Stimulated activated CD4-positive, alpha-beta T cell treated with anti-CD3 and anti-CD28 coated beads, Interleukin-2, amount 100 ng/mL, for 4 hours (primary cell): ENCODE measurements around the gene KRT81.
"Not testable (repeated sequence)": the region's sequence is repeated elsewhere in the genome, so short reads cannot be mapped to it uniquely, and the experiment has no call there.

Experiments used
- DNase-seq: peaks from one replicate; pipeline ENCODE4 v3.0.0-alpha.2; 2020; ENCODE audit warnings: low read depth

KRT81 gene

GRCh38 chr12:52317468-52318052 is 26.2 kb upstream of the KRT81 start:
- no peak for DNase-seq

DNA sequence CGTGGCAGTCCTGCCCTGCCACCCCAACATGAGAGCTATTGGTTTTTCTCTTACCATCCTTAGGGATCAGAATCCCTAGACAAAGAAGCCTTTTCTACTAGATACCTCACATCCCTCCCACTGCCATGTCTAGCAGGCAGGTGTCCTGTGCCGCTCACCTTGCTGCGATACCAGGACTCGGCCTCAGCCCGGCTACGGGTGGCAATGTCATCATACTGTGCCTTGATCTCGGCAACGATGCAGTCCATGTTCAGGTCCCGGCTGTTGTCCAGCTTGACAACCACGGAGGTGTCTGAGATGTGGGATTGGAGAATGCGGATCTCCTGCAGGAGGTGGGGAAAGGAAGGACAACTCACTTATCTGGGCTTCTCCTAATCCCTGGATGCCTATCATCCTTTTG is 25.4 kb upstream of the KRT81 start:
- no peak for DNase-seq

DNA sequence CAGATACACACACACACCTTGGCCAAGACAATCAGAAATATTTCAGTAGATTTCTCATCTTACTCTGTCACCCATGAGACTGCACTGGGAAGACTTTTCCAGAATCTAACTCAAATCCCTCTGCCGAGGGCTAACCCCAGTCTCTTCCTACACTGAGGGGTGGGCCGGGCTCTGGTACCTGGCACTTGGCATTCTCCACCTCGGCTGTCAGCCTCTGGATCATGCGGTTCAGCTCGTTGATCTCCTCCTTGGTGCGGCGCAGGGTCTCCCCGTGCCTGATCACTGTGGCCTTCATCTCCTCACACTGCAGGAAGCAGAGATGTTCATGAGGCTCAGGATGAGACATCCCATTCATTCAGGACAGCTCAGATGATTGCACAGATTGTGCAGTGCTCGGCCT is 25.0 kb upstream of the KRT81 start:
- no peak for DNase-seq

GRCh38 chr12:52315721-52316120 is 24.4 kb upstream of the KRT81 start:
- not testable (repeated sequence) for DNase-seq

GRCh38 chr12:52314511-52314910 is 23.2 kb upstream of the KRT81 start:
- DNase-seq = no peak

- DNase-seq = no peak
Observed at GRCh38 chr12:52313926-52314325, 22.6 kb upstream of the KRT81 start.

DNA sequence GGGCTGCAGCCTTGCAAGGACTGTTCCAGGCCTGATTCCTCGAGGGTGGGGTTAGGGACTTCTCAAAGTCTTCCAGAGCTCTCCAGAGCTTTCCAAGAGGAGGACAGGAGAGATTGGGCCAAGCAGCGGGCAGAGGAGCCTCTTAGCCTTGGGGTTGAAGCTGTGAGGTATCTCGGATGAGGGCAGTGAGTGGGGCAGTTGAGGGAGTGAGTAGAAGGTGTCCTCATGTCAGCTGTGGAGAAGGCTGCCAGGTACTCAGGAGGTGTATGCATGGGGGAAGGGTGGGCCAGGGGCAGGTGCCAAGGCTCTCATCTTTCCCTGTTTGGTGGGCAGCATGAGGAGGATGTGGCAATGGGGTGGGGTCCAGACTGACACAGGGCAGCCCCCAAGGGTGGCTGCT is 22.1 kb upstream of the KRT81 start:
- no peak for DNase-seq

DNA sequence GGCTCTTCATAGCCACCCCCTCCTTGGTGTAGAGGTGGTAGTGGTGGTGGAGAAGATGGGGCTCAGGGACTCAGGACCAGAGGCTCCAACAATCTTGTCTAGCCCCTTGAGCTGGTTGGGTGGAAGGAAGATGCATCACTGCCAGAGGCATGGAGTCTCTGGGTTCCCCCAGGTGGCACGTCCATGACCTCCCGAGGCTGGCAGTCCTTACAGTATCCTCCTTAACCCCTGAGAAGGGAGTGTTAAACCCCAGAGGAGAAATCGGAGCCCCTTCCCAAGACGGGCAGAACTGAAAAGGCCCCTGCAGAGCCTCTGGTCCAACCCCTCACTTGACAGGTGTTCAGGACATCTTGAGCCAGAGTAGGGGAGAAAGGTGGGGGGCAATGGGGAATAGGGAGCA is 20.8 kb upstream of the KRT81 start:
- DNase-seq = no peak

DNA sequence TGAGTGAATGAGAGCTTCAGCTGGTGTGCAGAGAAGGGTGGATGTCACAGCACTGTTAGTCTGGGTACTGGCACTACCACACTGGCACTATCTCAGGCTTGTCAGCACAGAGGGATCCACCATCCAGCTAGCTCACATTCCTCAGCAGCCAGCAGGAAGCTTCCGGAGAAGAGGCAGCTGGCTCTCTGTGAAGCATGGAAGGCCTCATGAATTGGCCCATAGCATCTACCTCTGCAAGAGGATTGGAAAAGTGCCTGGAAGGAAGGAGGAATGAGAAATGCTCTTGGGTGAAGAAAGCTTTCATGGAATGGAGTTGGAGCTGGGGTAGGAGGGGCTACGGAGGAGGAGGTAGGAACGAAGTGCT is 19.9 kb upstream of the KRT81 start:
- DNase-seq = no peak

- DNase-seq = no peak
Observed at GRCh38 chr12:52310622-52311284, 19.4 kb upstream of the KRT81 start.

- no peak for DNase-seq
Observed at GRCh38 chr12:52308806-52309425, 17.6 kb upstream of the KRT81 start.

DNA sequence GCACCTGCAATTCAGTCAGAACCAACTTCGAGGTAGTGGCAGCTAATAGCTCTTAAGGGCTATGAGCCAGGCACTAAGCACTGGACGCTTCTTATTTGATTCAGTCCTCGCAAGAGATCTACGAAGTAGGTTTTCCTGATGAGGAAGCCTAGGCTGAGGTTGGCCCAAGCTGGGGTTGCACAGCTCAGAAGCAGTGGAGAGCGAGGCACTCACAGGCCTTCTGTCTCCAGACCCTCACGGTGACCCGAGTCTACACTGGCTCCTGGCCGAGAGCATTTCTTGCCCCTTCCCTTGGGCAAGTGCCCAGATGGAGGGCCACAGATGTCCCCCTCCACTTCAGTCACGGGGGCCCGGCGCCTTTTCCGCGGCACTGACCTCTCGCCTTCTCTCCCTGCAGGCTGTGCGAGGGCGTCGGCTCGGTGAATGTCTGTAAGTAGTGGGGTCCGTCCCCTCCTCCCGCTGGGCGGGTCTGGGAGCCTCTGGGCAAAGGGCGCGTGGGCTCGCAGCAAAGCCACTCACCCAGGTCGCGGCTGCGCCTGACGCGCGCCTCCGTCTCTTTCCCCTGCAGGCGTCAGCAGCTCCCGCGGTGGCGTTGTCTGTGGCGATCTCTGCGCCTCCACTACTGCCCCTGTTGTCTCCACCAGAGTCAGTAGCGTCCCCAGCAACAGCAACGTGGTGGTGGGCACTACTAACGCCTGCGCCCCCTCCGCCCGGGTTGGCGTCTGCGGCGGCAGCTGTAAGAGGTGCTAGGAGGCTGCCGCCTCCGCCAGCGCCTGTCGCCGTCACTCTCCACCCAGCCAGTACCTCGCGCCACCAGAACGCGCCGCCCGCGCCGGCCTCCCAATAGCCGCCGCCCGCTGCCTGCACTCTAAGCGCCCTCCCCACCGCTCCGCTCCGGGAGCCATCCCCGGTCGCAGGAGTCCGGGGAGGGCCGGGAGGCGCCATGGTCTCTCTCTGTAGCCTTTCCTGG is 16.8 kb upstream of the KRT81 start:
- DNase-seq = peak; percentile 5

- DNase-seq = no peak
Observed at GRCh38 chr12:52306731-52307130, 15.4 kb upstream of the KRT81 start.

DNA sequence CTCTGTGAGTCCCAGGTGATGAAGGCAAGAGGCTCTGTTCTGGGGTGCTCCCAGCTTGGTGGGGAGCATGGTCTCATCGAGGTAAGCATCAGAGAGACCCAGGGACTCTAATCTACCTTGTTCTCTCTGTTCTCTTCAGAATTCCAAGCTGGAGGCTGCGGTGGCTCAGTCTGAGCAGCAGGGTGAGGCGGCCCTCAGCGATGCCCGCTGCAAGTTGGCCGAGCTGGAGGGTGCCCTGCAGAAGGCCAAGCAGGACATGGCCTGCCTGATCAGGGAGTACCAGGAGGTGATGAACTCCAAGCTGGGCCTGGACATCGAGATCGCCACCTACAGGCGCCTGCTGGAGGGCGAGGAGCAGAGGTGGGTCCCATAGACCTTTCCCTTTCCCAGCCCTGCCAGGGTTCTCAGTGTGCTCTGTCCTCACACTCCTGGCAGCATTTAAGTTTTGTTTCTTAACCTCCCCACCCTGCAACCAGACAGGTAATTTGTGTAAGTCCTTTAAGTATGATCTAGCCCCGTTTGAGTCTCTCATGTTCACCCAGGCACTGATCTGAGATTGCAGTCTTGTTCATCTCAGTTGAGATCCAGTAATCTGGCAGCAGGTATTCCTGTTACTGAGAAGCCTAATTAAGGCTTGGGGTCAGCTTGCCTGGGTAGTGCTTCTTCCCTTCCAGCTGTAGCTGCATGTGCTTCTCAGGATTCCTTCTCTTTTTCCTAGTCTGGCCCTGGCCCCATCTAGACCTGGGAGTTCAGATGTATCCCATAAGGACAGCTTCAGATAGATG is 14.8 kb upstream of the KRT81 start:
- DNase-seq = no peak

DNA sequence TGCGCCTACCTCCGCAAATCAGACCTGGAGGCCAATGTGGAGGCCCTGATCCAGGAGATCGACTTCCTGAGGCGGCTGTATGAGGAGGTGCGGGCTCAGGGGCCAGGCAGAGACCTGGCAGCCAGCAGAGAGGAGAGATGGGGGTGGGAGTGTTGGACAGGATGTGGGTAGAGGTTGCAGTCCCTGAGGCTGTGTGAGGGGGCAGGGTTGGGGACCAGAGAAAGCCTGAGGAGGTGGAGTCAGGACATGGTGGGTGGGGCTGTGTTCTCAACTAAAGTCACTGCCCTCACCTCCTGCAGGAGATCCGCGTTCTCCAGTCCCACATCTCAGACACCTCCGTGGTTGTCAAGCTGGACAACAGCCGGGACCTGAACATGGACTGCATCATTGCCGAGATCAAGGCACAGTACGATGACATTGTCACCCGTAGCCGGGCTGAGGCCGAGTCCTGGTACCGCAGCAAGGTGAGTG is 13.6 kb upstream of the KRT81 start:
- not testable (repeated sequence) for DNase-seq

GRCh38 chr12:52302242-52302914 is 11.0 kb upstream of the KRT81 start:
- not testable (repeated sequence) for DNase-seq

DNA sequence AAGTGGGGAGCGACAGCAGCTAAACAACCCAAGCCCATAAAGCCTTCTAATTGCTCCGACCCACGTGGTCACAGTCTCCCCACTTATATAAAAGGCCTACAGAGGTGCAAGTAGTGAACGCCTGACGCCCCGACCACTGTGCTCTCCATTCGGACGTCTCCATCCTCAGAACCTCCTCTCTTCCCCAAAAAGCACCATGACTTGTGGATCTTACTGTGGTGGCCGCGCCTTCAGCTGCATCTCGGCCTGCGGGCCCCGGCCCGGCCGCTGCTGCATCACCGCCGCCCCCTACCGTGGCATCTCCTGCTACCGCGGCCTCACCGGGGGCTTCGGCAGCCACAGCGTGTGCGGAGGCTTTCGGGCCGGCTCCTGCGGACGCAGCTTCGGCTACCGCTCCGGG is 10.4 kb upstream of the KRT81 start:
- not testable (repeated sequence) for DNase-seq

DNA sequence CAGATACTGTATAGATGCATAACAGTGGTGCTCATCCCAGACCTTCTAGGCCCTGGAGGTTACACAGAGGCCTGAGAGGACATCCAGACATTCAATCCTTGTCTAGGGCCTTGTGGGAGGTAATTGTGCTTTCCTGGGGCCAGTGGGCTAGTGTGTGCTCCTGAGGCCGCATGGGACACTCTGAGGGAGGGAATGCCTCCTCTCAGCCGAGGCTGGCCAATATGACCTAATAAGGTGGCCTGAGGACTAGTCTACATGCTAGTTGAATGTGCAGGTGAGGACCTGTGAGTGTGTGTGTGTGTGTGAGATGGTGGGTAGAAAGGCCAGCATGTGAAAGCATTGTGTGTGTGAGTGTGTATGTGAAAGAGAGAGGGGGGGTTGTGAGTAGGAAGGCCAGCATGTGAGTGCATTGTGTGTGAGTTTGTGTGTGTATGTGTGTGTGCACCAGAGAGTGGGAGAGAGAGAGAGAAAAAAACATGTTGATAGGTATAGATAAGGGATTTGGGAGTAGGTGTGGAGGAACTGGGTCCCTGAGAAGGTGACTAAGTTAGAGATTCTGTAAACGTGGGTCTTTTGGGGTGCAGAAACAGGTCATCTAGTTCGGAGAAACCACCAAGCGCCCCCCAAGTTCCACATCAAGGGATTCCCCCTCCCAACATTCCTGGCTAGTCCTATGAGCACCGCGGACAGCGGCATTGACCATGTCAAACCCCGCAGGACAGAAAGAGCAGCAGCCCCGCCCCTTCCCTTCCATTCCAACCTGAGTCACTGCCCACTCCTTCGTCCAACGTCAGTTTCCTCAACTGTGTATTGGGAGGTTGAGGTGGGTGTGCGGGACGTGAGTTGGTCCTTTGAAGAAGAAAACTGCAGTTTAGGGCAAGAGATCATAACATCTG is 9.7 kb upstream of the KRT81 start:
- DNase-seq = no peak

DNA sequence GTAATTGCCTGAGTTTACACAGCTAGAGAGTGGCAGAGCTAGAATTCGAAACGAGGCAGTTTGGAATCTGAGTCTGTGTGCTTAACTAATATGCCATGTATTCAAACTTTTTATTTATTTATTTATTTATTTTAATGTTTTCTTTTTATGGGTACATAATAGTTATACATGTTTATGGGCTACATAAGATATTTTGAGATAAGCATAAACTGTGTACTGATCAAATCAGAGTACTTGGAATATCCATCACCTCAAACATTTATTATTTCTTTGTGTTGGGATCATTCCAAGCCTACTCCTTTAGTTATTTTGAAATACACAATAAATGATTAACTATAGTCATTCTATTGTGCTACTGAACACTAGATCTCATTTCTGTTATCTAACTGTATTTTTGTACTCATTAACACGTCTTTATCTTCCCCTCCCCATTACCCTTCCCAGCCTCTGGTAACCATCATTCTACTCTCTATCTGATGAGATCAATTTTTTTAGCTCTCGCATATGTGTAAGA is 7.4 kb upstream of the KRT81 start:
- no peak for DNase-seq
